Gastroesophageal sphincter (tissue), 4 donors: ENCODE measurements around the gene DPYSL4. TPM values are rescaled to one million over a fixed set of nuclear protein-coding genes. Genes with fewer than 3 reads are reported as not detected.

Experiments used
- ATAC-seq: fragments of 150-250 bp; one replicate; pipeline ENCODE4 v1.9.1; 2016; ENCODE audit warnings: mild to moderate bottlenecking, moderate library complexity
- H3K27ac ChIP-seq, 4 donors: fragments of 200-600 bp; sonication (generic) in 3 of 4; 1 replicate in 3 of 4; 2 replicates in 1 of 4; pipeline ENCODE4 v1.5.1; 2016 to 2019
- H3K27me3 ChIP-seq: fragments of 200-600 bp; sonication (generic); one replicate; pipeline ENCODE4 v1.5.1; 2019
- H3K36me3 ChIP-seq, 2 donors: fragments of 200-600 bp; sonication (generic); one replicate each; pipeline ENCODE4 v1.5.1; 2019; ENCODE audit warnings: control low read depth in 1 of 2
- H3K4me1 ChIP-seq, 3 donors: fragments of 200-600 bp; sonication (generic); 1 replicate in 2 of 3; 2 replicates in 1 of 3; pipeline ENCODE4 v1.5.1; 2016 to 2019; ENCODE audit warnings: control low read depth in 2 of 3
- H3K4me3 ChIP-seq, 2 donors: fragments of 200-600 bp; sonication (generic); one replicate each; pipeline ENCODE4 v1.5.1; 2019; ENCODE audit warnings: mild to moderate bottlenecking in 1 of 2, moderate library complexity in 1 of 2
- H3K9me3 ChIP-seq, 3 donors: fragments of 200-600 bp; sonication (generic); one replicate each; pipeline ENCODE4 v1.5.1; 2017 to 2019; ENCODE audit warnings: control low read depth in 2 of 3
- EP300 ChIP-seq: sonication (generic); formaldehyde crosslinking; IDR thresholded peaks from one replicate; pipeline ENCODE4 v1.6.1; 2017; ENCODE audit warnings: antibody characterized with exemption, mild to moderate bottlenecking
- POLR2A ChIP-seq, 2 donors: fragments of 450-650 bp; IDR thresholded peaks; one replicate each; pipeline ENCODE4 v1.6.1; 2017; ENCODE audit warnings: antibody characterized with exemption in 2 of 2, mild to moderate bottlenecking in 2 of 2, moderate library complexity in 1 of 2
- POLR2AphosphoS5 ChIP-seq: sonication (generic); formaldehyde crosslinking; IDR thresholded peaks from one replicate; pipeline ENCODE4 v1.6.1; 2017; ENCODE audit warnings: antibody characterized with exemption
- WGBS, 2 donors: methylation state at CpG; one replicate each; pipeline ENCODE4 v1.1.5; 2018; ENCODE audit warnings: low coverage in 1 of 2; 5-methylcytosine and 5-hydroxymethylcytosine counted together
- total RNA-seq, 4 donors: library from RNA; depleted of rRNA; stranded (reverse); fragments of >200 nt; gene quantifications; one replicate each; pipeline ENCODE4 v1.1.0, GENCODE V29; 2016
- TF ChIP-seq, protein P1 (sequence below), 4 experiments: fragments of 200-600 bp in 2 of 4; fragments of 450-650 bp in 2 of 4; sonication (generic) in 1 of 4; IDR thresholded peaks; one replicate each; pipeline ENCODE4 v1.5.1; 2017 to 2019; ENCODE audit warnings: antibody characterized with exemption in 4 of 4, mild to moderate bottlenecking in 2 of 4, moderate library complexity in 2 of 4

Gene DPYSL4
- total RNA-seq, 4 donors from 2014 or later = 1.6 to 2.6 (median 1.9) TPM

GRCh38 chr10:132237871-132238270 is 51.1 kb downstream of the DPYSL4 start:
- Histone ChIP-seq H3K4me1 (no peaks in the 10 kb centered on the region), H3K36me3 (no peaks in the 10 kb centered on the region), H3K27ac (no peak overlapping the region), H3K4me3 (no peak overlapping the region), H3K9me3 (no peaks in the 10 kb centered on the region), H3K27me3 (no peaks in the 10 kb centered on the region)
- no peak for TF ChIP-seq POLR2AphosphoS5
- TF ChIP-seq EP300 = no peak
- TF ChIP-seq, protein P1, sequence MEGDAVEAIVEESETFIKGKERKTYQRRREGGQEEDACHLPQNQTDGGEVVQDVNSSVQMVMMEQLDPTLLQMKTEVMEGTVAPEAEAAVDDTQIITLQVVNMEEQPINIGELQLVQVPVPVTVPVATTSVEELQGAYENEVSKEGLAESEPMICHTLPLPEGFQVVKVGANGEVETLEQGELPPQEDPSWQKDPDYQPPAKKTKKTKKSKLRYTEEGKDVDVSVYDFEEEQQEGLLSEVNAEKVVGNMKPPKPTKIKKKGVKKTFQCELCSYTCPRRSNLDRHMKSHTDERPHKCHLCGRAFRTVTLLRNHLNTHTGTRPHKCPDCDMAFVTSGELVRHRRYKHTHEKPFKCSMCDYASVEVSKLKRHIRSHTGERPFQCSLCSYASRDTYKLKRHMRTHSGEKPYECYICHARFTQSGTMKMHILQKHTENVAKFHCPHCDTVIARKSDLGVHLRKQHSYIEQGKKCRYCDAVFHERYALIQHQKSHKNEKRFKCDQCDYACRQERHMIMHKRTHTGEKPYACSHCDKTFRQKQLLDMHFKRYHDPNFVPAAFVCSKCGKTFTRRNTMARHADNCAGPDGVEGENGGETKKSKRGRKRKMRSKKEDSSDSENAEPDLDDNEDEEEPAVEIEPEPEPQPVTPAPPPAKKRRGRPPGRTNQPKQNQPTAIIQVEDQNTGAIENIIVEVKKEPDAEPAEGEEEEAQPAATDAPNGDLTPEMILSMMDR (IDR thresholded peaks at IDR 0.05) = no peak
- TF ChIP-seq POLR2A (IDR thresholded peaks at IDR 0.05) = no peak
- ATAC-seq = no peak
- WGBS, 2 donors = no CpG with 5 or more reads among the region's 9 CpGs

DNA sequence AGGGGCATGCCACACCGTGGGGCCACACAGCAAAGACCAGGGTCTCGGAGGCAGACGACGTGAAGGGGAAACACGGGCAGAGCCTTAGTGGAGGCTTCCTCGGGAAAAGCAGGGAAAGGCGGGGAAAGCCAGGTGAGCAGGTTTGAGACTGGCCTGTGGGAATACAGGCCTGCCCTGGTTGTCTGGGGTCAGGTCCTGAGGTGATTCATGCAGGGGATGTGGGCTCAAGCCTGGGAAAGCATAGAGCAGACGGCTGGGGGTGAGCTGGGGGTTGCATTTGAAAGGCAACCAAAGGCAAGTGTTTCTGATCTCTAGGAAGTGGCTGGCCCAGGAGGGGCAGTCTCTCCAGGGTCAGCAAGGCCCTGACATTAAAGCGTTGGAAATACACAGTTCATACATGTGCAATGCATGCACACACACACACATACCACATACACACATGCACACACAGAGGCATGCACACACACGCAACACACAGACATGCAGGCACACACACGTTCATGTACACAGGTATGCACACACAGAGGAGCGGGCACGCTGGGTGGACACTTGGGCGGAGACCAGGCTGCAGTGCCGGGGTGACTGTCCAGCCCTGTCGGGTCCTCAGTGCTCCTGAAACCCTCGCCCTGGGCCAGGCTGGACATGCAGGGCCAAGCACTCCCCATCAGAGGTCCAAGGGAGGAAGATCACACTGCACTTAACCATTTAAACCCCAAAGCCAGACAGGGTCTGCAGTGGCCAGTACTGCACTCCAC is 51.8 kb downstream of the DPYSL4 start:
- Histone ChIP-seq H3K9me3 (no peaks in the 10 kb centered on the region), H3K4me1 (no peaks in the 10 kb centered on the region), H3K36me3 (no peaks in the 10 kb centered on the region), H3K27ac (no peak overlapping the region), H3K27me3 (no peaks in the 10 kb centered on the region), H3K4me3 (no peak overlapping the region)
- ATAC-seq = no peak
- TF ChIP-seq, protein P1 (IDR thresholded peaks at IDR 0.05) = no peak
- WGBS, 2 donors = 77 to 91% methylated on average over 9 to 13 of the region's 17 CpGs

- Histone ChIP-seq H3K4me3 (no peak overlapping the region), H3K27ac (no peak overlapping the region), H3K9me3 (no peaks in the 10 kb centered on the region), H3K27me3 (no peaks in the 10 kb centered on the region), H3K4me1 (no peaks in the 10 kb centered on the region), H3K36me3 (no peaks in the 10 kb centered on the region)
- ATAC-seq = no peak
- WGBS, 2 donors = 10% methylated on average over 2 of the region's 29 CpGs; no CpG with 5 or more reads in 1 of the 2 donors
- TF ChIP-seq POLR2A (IDR thresholded peaks at IDR 0.05) (no peak), EP300 (no peak), POLR2AphosphoS5 (no peak)
- TF ChIP-seq, protein P1 (IDR thresholded peaks at IDR 0.05) = no peak
Observed at GRCh38 chr10:132239126-132240031, 52.6 kb downstream of the DPYSL4 start.

GRCh38 chr10:132240156-132240555 is 53.4 kb downstream of the DPYSL4 start:
- TF ChIP-seq EP300 (no peak), POLR2AphosphoS5 (no peak), POLR2A (IDR thresholded peaks at IDR 0.05) (no peak)
- TF ChIP-seq, protein P1 (IDR thresholded peaks at IDR 0.05) = no peak
- Histone ChIP-seq H3K36me3 (no peaks in the 10 kb centered on the region), H3K27me3 (no peaks in the 10 kb centered on the region), H3K4me1 (no peaks in the 10 kb centered on the region), H3K9me3 (no peaks in the 10 kb centered on the region), H3K4me3 (no peak overlapping the region), H3K27ac (no peak overlapping the region)
- WGBS, 2 donors = 73 to 80% methylated on average over 1 to 4 of the region's 15 CpGs
- no peak for ATAC-seq
